Measurements from ENCODE around the gene JAZF1. TPM values are rescaled to one million over a fixed set of nuclear protein-coding genes. Genes with fewer than 3 reads are reported as not detected.
A peak's percentile ranks its signal among the peaks of the same experiment; 100 is the strongest.

Gene JAZF1
- total and polyA plus RNA-seq, 2 of the 8 experiments (the other 6 are each of a cell fraction or from before 2014, with no cell fraction given), result 2.6 to 21.8 TPM

DNA sequence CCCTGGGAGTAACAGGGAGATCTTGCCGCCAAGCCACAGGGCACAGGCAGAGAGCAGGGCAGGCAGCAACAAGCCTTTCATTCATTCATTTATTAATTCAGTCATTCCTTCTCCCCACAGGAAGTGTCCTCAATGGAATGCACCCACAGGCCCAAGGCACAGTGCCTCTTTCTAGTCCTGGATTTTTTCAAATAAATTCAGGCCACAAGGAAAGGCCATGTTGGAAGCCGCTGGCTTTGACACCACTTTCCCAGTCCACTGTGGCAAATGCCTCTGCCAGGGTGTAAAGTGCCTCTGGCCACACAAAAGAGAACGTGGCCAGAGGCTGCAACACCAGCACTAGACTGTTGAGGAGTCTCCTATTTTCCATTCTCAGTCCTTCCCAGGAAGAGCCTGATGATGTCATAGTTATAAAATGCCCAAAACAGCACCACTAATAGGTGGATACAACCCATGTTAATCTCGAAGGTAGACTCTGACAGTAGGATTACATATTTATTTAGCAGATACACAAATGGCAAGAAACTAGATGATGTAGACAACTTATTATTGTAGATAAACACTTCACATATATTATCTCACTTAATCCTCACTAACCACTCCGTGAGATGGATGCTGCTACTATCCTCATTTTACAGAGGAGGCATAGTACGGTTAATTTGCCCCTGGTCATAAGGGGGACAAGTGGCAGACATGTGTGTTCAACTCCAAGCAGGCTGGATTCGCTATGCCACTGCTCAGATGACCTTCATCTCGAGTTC, 5.5 kb downstream of the JAZF1 start:
- WGBS, 2 experiments (ENCODE audit: extremely low coverage in 1 of 2, insufficient coverage in 1 of 2, insufficient read length in 1 of 2, insufficient replicate concordance in 2 of 2, low coverage in 1 of 2, low lambda C conversion rate in 2 of 2, missing lambda C conversion rate in 1 of 2), result 88% methylated on average over 8 of the region's 8 CpGs; no CpG with 5 or more reads in 1 of the 2 experiments
- H4K5ac ChIP-seq (ENCODE audit: insufficient read length, low read depth, low read length), result no peak overlapping the region
- CTCF ChIA-PET (ENCODE audit: partially characterized antibody), result no interaction called here
- H2BK20ac ChIP-seq (ENCODE audit: low read length), result no peak overlapping the region; the same call in 1 of the 2 replicates
- no peak overlapping the region for H3K27ac ChIP-seq (ENCODE audit: low read depth, low read length)
- no peak overlapping the region for H2BK120ac ChIP-seq (replicated peaks; ENCODE audit: low read depth, low read length)
- H3K4me2 ChIP-seq (ENCODE audit: insufficient read depth in 1 of 2, low read depth in 2 of 2, low read length in 2 of 2), result no peak overlapping the region
- no peaks in the 10 kb centered on the region for H3K9me3 ChIP-seq (ENCODE audit: insufficient read depth in 2 of 2, low read depth in 1 of 2, low read length in 1 of 2)
- H3K4ac ChIP-seq (replicated peaks; ENCODE audit: insufficient read length, low read depth, low read length), result no peak overlapping the region
- peaks cover 0 to 24% (median 11%) of the 10 kb centered on the region in 4 experiments for H3K4me1 ChIP-seq (replicated peaks in 1 of 4; ENCODE audit: control insufficient read depth in 3 of 4, insufficient read depth in 4 of 4, low read length in 3 of 4)
- no peak for TF ChIP-seq CBX5 (IDR thresholded peaks at IDR 0.05; ENCODE audit: low read depth, low read length)
- no peak overlapping the region for H4K8ac ChIP-seq (ENCODE audit: extremely low read depth, insufficient read depth, low read length)
- peaks cover 1 to 3% of the 10 kb centered on the region in 2 experiments for H4K20me1 ChIP-seq (replicated peaks in 1 of 2; ENCODE audit: control insufficient read depth in 1 of 2, insufficient read depth in 2 of 2, low read length in 2 of 2)
- H3K14ac ChIP-seq (ENCODE audit: insufficient read length), result no peak overlapping the region
- POLR2A ChIA-PET (ENCODE audit: partially characterized antibody), result interaction anchor here (0.6 to 0.7 kb wide), 2 partner anchors 155 to 161 kb away, joined by 3 read pairs; no protein-coding TSS in a partner anchor
- H2AK5ac ChIP-seq (ENCODE audit: low read depth, low read length), result peak overlapping the region; percentile 19; the same call in 1 of the 2 replicates
- no peak overlapping the region for H3K23ac ChIP-seq (ENCODE audit: insufficient read length)
- H3K4me3 ChIP-seq (ENCODE audit: extremely low read depth in 1 of 4, insufficient read depth in 2 of 4, low read depth in 3 of 4, low read length in 4 of 4), result no peak overlapping the region
- 0 out of 2 replicates have a peak, but pooled peaks cover 2% of the 10 kb centered on the region for H3K79me1 ChIP-seq (ENCODE audit: low read depth, low read length)
- peaks cover 0 to 64% of the 10 kb centered on the region in 2 experiments; a peak in 2 of 4 replicates for H3K79me2 ChIP-seq (ENCODE audit: control insufficient read depth in 1 of 2, insufficient read depth in 2 of 2, low read length in 2 of 2)
- no peak overlapping the region for H3K18ac ChIP-seq (ENCODE audit: extremely low read depth, low read length)
- peaks cover 4% of the 10 kb centered on the region; the same call in 1 of the 2 replicates for H3K23me2 ChIP-seq (ENCODE audit: low read depth, low read length)
- DNase-seq (ENCODE audit: low read depth in 1 of 2, low spot score in 2 of 2) (no peak), FAIRE-seq (no peak)
- no peak overlapping the region for H2BK5ac ChIP-seq (ENCODE audit: low read depth, low read length)
- H2BK12ac ChIP-seq (ENCODE audit: low read depth, low read length), result no peak overlapping the region
- H2AFZ ChIP-seq (ENCODE audit: low read length), result no peak overlapping the region
- H2BK15ac ChIP-seq (ENCODE audit: low read length), result no peak overlapping the region
- H4K91ac ChIP-seq (replicated peaks; ENCODE audit: insufficient read length, low read length), result no peak overlapping the region
- no peak overlapping the region for H3K9ac ChIP-seq (replicated peaks in 1 of 4; ENCODE audit: extremely low read depth in 1 of 4, low read depth in 3 of 4, low read length in 3 of 4)
- H3K27me3 ChIP-seq (replicated peaks in 1 of 4; ENCODE audit: control insufficient read depth in 3 of 4, extremely low read depth in 1 of 4, insufficient read depth in 3 of 4, low read length in 3 of 4), result peaks cover 0 to 7% (median 2%) of the 10 kb centered on the region in 4 experiments; a peak in 3 of 7 replicates
- H3K56ac ChIP-seq (replicated peaks; ENCODE audit: insufficient read length, low read depth, low read length), result no peak overlapping the region
- no peaks in the 10 kb centered on the region for H3K36me3 ChIP-seq (ENCODE audit: control insufficient read depth in 2 of 4, insufficient read depth in 4 of 4, low read length in 3 of 4)

All from H1 (cell line).